ENCODE results near the gene SRR.
A peak's percentile ranks its signal among the peaks of the same experiment; 100 is the strongest.
"Not testable (repeated sequence)": the region's sequence is repeated elsewhere in the genome, so short reads cannot be mapped to it uniquely, and the experiment has no call there.

SRR gene

GRCh38 chr17:2289878-2290478 is 13.8 kb upstream of the SRR start:
- no peak for DNase-seq (ENCODE audit: low read depth, low spot score)

- peak; percentile 83 for DNase-seq (ENCODE audit: low read depth, low spot score)
Observed at GRCh38 chr17:2292100-2292499, 11.7 kb upstream of the SRR start.

- no peak for DNase-seq (ENCODE audit: low read depth, low spot score)
Observed at GRCh38 chr17:2295575-2295974, 8.2 kb upstream of the SRR start.

- DNase-seq (ENCODE audit: low read depth, low spot score) = no peak
Observed at GRCh38 chr17:2297023-2297422, 6.7 kb upstream of the SRR start.

- DNase-seq (ENCODE audit: low read depth, low spot score) = no peak
Observed at GRCh38 chr17:2299136-2299535, 4.6 kb upstream of the SRR start.

GRCh38 chr17:2299756-2300155 is 4.0 kb upstream of the SRR start:
- no peak for DNase-seq (ENCODE audit: low read depth, low spot score)

- no peak for DNase-seq (ENCODE audit: low read depth, low spot score)
Observed at GRCh38 chr17:2302778-2303203, 959 bp upstream of the SRR start.

- no peak for DNase-seq (ENCODE audit: low read depth, low spot score)
Observed at GRCh38 chr17:2304931-2305330, 1.2 kb downstream of the SRR start.

- peak; percentile 44 for DNase-seq (ENCODE audit: low read depth, low spot score)
Observed at GRCh38 chr17:2309338-2310154, 5.8 kb downstream of the SRR start.

- no peak for DNase-seq (ENCODE audit: low read depth, low spot score)
Observed at GRCh38 chr17:2312736-2313135, 9.0 kb downstream of the SRR start.

- not testable (repeated sequence) for DNase-seq (ENCODE audit: low read depth, low spot score)
Observed at GRCh38 chr17:2316916-2317205, 13.1 kb downstream of the SRR start.

GRCh38 chr17:2317796-2318195 is 14.0 kb downstream of the SRR start:
- DNase-seq (ENCODE audit: low read depth, low spot score) = no peak

GRCh38 chr17:2319051-2319450 is 15.3 kb downstream of the SRR start:
- DNase-seq (ENCODE audit: low read depth, low spot score) = no peak

GRCh38 chr17:2321399-2321798 is 17.6 kb downstream of the SRR start:
- DNase-seq (ENCODE audit: low read depth, low spot score) = no peak

GRCh38 chr17:2323629-2324314 is 20.0 kb downstream of the SRR start:
- no peak for DNase-seq (ENCODE audit: low read depth, low spot score)

GRCh38 chr17:2331303-2331702 is 27.6 kb downstream of the SRR start:
- DNase-seq (ENCODE audit: low read depth, low spot score) = no peak

- peak; percentile 71 for DNase-seq (ENCODE audit: low read depth, low spot score)
Observed at GRCh38 chr17:2335726-2336214, 32.0 kb downstream of the SRR start.

- peak; percentile 97 for DNase-seq (ENCODE audit: low read depth, low spot score)
Observed at GRCh38 chr17:2336215-2336851, 32.6 kb downstream of the SRR start, which contains the start of gene TSR1. TSS of gene TSR1 (minus strand) at chr17:2336457. CDS start at chr17:2336427, 30 bp downstream.

GRCh38 chr17:2336852-2337543 is 33.2 kb downstream of the SRR start, which contains the start of gene SGSM2:
TSS of gene SGSM2 (plus strand) at chr17:2337501. CDS start at chr17:2337689, 188 bp downstream.
- DNase-seq (ENCODE audit: low read depth, low spot score) = peak; percentile 82

GRCh38 chr17:2337544-2338314 is 34.0 kb downstream of the SRR start:
- DNase-seq (ENCODE audit: low read depth, low spot score) = peak; percentile 86

GRCh38 chr17:2338315-2338657 is 34.5 kb downstream of the SRR start:
- DNase-seq (ENCODE audit: low read depth, low spot score) = peak; percentile 68

Measured in astrocyte of the hippocampus (primary cell).